Gastroesophageal sphincter (tissue), 3 donors: Measurements from ENCODE around the gene BCKDHA.

Experiments
- EP300 ChIP-seq: sonication (generic); formaldehyde crosslinking; IDR thresholded peaks from one replicate; pipeline ENCODE4 v1.6.1; 2017; ENCODE audit warnings: antibody characterized with exemption, mild to moderate bottlenecking
- POLR2A ChIP-seq, 2 donors: fragments of 450-650 bp; IDR thresholded peaks; one replicate each; pipeline ENCODE4 v1.6.1; 2017; ENCODE audit warnings: antibody characterized with exemption in 2 of 2, mild to moderate bottlenecking in 2 of 2, moderate library complexity in 1 of 2
- POLR2AphosphoS5 ChIP-seq: sonication (generic); formaldehyde crosslinking; IDR thresholded peaks from one replicate; pipeline ENCODE4 v1.6.1; 2017; ENCODE audit warnings: antibody characterized with exemption
- TF ChIP-seq, protein P1 (sequence below), 4 experiments: fragments of 200-600 bp in 2 of 4; fragments of 450-650 bp in 2 of 4; sonication (generic) in 1 of 4; IDR thresholded peaks; one replicate each; pipeline ENCODE4 v1.5.1; 2017 to 2019; ENCODE audit warnings: antibody characterized with exemption in 4 of 4, mild to moderate bottlenecking in 2 of 4, moderate library complexity in 2 of 4

DNA sequence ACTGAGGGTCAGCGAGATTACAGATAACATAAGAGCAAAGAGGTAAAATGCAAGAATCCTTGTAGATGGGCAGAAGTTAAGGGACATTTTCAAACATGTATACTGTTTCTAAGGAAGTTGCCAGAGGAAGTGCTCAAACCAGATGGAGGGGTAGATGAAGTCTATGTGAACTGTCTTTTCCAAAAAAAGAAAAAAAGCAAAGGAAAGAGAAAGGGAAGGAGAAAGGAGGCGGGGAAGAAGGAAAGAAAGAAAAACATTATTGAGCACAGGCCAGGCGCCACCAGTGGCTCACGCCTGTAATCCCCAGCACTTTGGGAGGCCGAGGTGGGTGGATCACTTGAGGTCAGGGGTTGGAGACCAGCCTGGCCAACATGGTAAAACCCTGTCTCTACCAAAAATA, 36.8 kb downstream of the BCKDHA start:
- TF ChIP-seq, protein P1, sequence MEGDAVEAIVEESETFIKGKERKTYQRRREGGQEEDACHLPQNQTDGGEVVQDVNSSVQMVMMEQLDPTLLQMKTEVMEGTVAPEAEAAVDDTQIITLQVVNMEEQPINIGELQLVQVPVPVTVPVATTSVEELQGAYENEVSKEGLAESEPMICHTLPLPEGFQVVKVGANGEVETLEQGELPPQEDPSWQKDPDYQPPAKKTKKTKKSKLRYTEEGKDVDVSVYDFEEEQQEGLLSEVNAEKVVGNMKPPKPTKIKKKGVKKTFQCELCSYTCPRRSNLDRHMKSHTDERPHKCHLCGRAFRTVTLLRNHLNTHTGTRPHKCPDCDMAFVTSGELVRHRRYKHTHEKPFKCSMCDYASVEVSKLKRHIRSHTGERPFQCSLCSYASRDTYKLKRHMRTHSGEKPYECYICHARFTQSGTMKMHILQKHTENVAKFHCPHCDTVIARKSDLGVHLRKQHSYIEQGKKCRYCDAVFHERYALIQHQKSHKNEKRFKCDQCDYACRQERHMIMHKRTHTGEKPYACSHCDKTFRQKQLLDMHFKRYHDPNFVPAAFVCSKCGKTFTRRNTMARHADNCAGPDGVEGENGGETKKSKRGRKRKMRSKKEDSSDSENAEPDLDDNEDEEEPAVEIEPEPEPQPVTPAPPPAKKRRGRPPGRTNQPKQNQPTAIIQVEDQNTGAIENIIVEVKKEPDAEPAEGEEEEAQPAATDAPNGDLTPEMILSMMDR (IDR thresholded peaks at IDR 0.05) = no peak
- TF ChIP-seq POLR2A (IDR thresholded peaks at IDR 0.05) (no peak), EP300 (no peak), POLR2AphosphoS5 (no peak)
